A549 (cell line): ENCODE results near the gene SLC29A3. TPM values are rescaled to one million over a fixed set of nuclear protein-coding genes. Genes with fewer than 3 reads are reported as not detected.

Source experiments
- ATAC-seq, 2 experiments: fragments of 200-7000 bp in 1 of 2; fragments of >200 bp in 1 of 2; cut with Nextera tagmentation in 1 of 2; cut with Tn5 transposase in 1 of 2; 3 replicates each; pipeline versions ENCODE4 v1.8.0 to v1.9.1; 2018 to 2020; ENCODE audit warnings: mild to moderate bottlenecking in 1 of 2, moderate library complexity in 1 of 2
- CTCF ChIA-PET: fragments of 300-600 bp; sonication (Branson Sonifier 250); formaldehyde crosslinking; extraction: SDS; loops from one replicate; lab custom pipeline; 2021; ENCODE audit warnings: antibody characterized with exemption, inconsistent platforms; lab: Yijun Ruan, JAX
- POLR2A ChIA-PET: fragments of 350-600 bp; formaldehyde crosslinking; extraction: SDS; loops from one replicate; lab custom pipeline; 2021; ENCODE audit warnings: antibody characterized with exemption, inconsistent platforms; lab: Yijun Ruan, JAX
- DNase-seq, 2 experiments: peaks; one replicate each; pipeline versions ENCODE4 v3.0.0 to v3.0.0-alpha.2; 2011 to 2016; ENCODE audit warnings: low read depth in 1 of 2, low spot score in 1 of 2
- FAIRE-seq: peaks from 2 replicates; lab custom pipeline; 2011; peaks lifted over from hg19 to GRCh38; lab: Jason Lieb, UNC
- H3K27ac ChIP-seq, 2 experiments: fragments of >200 bp; sonication (Bioruptor Twin); formaldehyde crosslinking; 3 replicates each; pipeline ENCODE4 v1.5.1; 2016 to 2017
- H3K4me1 ChIP-seq: fragments of >200 bp; sonication (Bioruptor Twin); formaldehyde crosslinking; 3 replicates; pipeline ENCODE4 v1.6.1; 2016
- H3K4me2 ChIP-seq: fragments of >200 bp; sonication (Bioruptor Twin); formaldehyde crosslinking; 3 replicates; pipeline ENCODE4 v1.6.1; 2016
- H3K4me3 ChIP-seq: fragments of >200 bp; sonication (Bioruptor Twin); formaldehyde crosslinking; 3 replicates; pipeline ENCODE4 v1.5.1; 2016
- H3K9me3 ChIP-seq: fragments of >200 bp; sonication (Bioruptor Twin); formaldehyde crosslinking; 3 replicates; pipeline ENCODE4 v1.6.1; 2016
- BHLHE40 ChIP-seq: IDR thresholded peaks from 2 replicates; pipeline ENCODE4 v1.6.1; 2012; ENCODE audit warnings: low read depth, low read length, inconsistent platforms
- CTCF ChIP-seq: fragments of >200 bp; sonication (Bioruptor Twin); formaldehyde crosslinking; IDR thresholded peaks from 3 replicates; pipeline ENCODE4 v1.5.1; 2016
- EP300 ChIP-seq, 2 experiments: fragments of >200 bp; sonication (Bioruptor Twin); formaldehyde crosslinking; IDR thresholded peaks; 2 replicates in 1 of 2; 3 replicates in 1 of 2; pipeline ENCODE4 v1.6.1; 2016 to 2017
- FOSL2 ChIP-seq, 2 experiments: fragments of 450-650 bp in 1 of 2; fragments of >200 bp in 1 of 2; sonication (Bioruptor Twin) in 1 of 2; formaldehyde crosslinking; IDR thresholded peaks; 2 replicates each; pipeline versions ENCODE4 v1.5.0 to v1.6.1; 2016 to 2020; ENCODE audit warnings: mild to moderate bottlenecking in 1 of 2, moderate library complexity in 1 of 2
- FOXS1 ChIP-seq: fragments of 250-450 bp; sonication (Bioruptor Pico); IDR thresholded peaks from 2 replicates; pipeline ENCODE4 v1.5.0; 2020; ENCODE audit warnings: mild to moderate bottlenecking, moderate library complexity
- GATA3 ChIP-seq: IDR thresholded peaks from 2 replicates; pipeline ENCODE4 v1.6.1; 2012; ENCODE audit warnings: borderline replicate concordance
- HDAC2 ChIP-seq: fragments of 200-600 bp; sonication (generic); IDR thresholded peaks from 2 replicates; pipeline ENCODE4 v1.6.1; 2016
- HMGXB4 ChIP-seq: fragments of 250-450 bp; sonication (Bioruptor Pico); IDR thresholded peaks from 2 replicates; pipeline ENCODE4 v1.5.0; 2021; ENCODE audit warnings: mild to moderate bottlenecking, moderate library complexity, borderline replicate concordance
- HOXB13 ChIP-seq: fragments of 250-450 bp; sonication (Bioruptor Pico); IDR thresholded peaks from 2 replicates; pipeline ENCODE4 v1.5.0; 2020; ENCODE audit warnings: low read depth, mild to moderate bottlenecking, moderate library complexity
- KDM1A ChIP-seq: fragments of 200-600 bp; sonication (generic); IDR thresholded peaks from 2 replicates; pipeline ENCODE4 v1.6.1; 2016; ENCODE audit warnings: low read depth, mild to moderate bottlenecking
- MYC ChIP-seq: IDR thresholded peaks from 2 replicates; pipeline ENCODE4 v1.6.1; 2012; ENCODE audit warnings: mild to moderate bottlenecking, inconsistent platforms, low read length, improper control_type of control experiment, borderline replicate concordance
- NPAS2 ChIP-seq: fragments of 250-450 bp; sonication (Bioruptor Pico); IDR thresholded peaks from 2 replicates; pipeline ENCODE4 v1.8.0; 2022; ENCODE audit warnings: mild to moderate bottlenecking, moderate library complexity, borderline replicate concordance
- PHF8 ChIP-seq: fragments of 200-600 bp; sonication (generic); IDR thresholded peaks from 2 replicates; pipeline ENCODE4 v1.6.1; 2016; ENCODE audit warnings: low read depth, mild to moderate bottlenecking, antibody characterized with exemption, moderate library complexity, borderline replicate concordance
- POLR2A ChIP-seq: IDR thresholded peaks from 2 replicates; pipeline ENCODE4 v1.6.1; 2012; ENCODE audit warnings: mild to moderate bottlenecking, low read length
- POLR2AphosphoS2 ChIP-seq: conservative IDR thresholded peaks from 2 replicates; pipeline ENCODE4 v1.6.1; 2012; ENCODE audit warnings: low read length, improper control_type of control experiment, inconsistent platforms
- RARB ChIP-seq: fragments of 250-450 bp; sonication (Bioruptor Pico); IDR thresholded peaks from 2 replicates; pipeline ENCODE4 v1.8.0; 2021; ENCODE audit warnings: mild to moderate bottlenecking, moderate library complexity
- RCOR1 ChIP-seq: fragments of 150-350 bp; IDR thresholded peaks from 2 replicates; pipeline ENCODE4 v1.6.1; 2014; ENCODE audit warnings: antibody characterized with exemption, low read length, low read depth
- TFCP2L1 ChIP-seq: fragments of 250-450 bp; sonication (Bioruptor Pico); IDR thresholded peaks from 2 replicates; pipeline ENCODE4 v1.5.0; 2021; ENCODE audit warnings: mild to moderate bottlenecking
- ZFP36 ChIP-seq: fragments of 450-650 bp; IDR thresholded peaks from 2 replicates; pipeline ENCODE4 v1.6.1; 2014; ENCODE audit warnings: borderline replicate concordance; ENCODE audit not compliant: partially characterized antibody
- ZNF302 ChIP-seq: fragments of 250-450 bp; sonication (Bioruptor Pico); IDR thresholded peaks from 2 replicates; pipeline ENCODE4 v1.9.0; 2021; ENCODE audit warnings: inconsistent platforms, mild to moderate bottlenecking, moderate library complexity
- WGBS: methylation state at CpG from one replicate; pipeline ENCODE4 v1.1.6; 2017; ENCODE audit errors: missing lambda C conversion rate; 5-methylcytosine and 5-hydroxymethylcytosine counted together
- polyA plus RNA-seq, 4 experiments: library from polyadenylated mRNA; depleted of rRNA in 3 of 4; stranded (reverse); fragments of >200 nt; fragmentation: RNase III in 1 of 4; extraction: RNeasy Plus Mini Kit Qiagen cat#74134 plus additional on column Dnase treatment in 1 of 4; gene quantifications; 2 replicates in 3 of 4; 3 replicates in 1 of 4; pipeline ENCODE4 v1.2.3, GENCODE V29; 2011 to 2017
- TF ChIP-seq, protein P1 (sequence below): IDR thresholded peaks from 2 replicates; pipeline ENCODE4 v1.6.1; 2012; ENCODE audit warnings: low read depth, borderline replicate concordance
- TF ChIP-seq, protein P2 (sequence below): fragments of >200 bp; sonication (Bioruptor Twin); formaldehyde crosslinking; IDR thresholded peaks from 3 replicates; pipeline ENCODE4 v1.6.1; 2016
- TF ChIP-seq, protein P3 (sequence below): fragments of 450-650 bp; IDR thresholded peaks from 2 replicates; pipeline ENCODE4 v1.6.1; 2014; ENCODE audit warnings: antibody characterized with exemption

The SLC29A3 gene
- polyA plus RNA-seq, 2 of the 4 experiments (the other 2 are of a cell fraction): 7.2 to 11.4 TPM

GRCh38 chr10:71393841-71394475 lies 74.9 kb downstream of the SLC29A3 start:
- H3K9me3 ChIP-seq: no peaks in the 10 kb centered on the region
- CTCF ChIA-PET: interaction anchor here (0.8 to 47.4 kb wide), 8 partner anchors 9 to 313 kb away, joined by 3 to 977 read pairs (median 61); partner anchors contain the start of gene SLC29A3
- TF ChIP-seq HDAC2 (no peak), POLR2A (no peak), POLR2AphosphoS2 (no peak), RCOR1 (no peak), HMGXB4 (CRISPR knock-in tag) (no peak), TFCP2L1 (CRISPR knock-in tag) (no peak), CTCF (no peak), GATA3 (no peak), KDM1A (no peak), ZNF302 (CRISPR knock-in tag) (no peak), FOSL2 (IDR thresholded peaks at IDR 0.05) (no peak), FOSL2 (CRISPR knock-in tag; IDR thresholded peaks at IDR 0.05) (no peak), FOXS1 (CRISPR knock-in tag) (no peak)
- TF ChIP-seq, protein P1, sequence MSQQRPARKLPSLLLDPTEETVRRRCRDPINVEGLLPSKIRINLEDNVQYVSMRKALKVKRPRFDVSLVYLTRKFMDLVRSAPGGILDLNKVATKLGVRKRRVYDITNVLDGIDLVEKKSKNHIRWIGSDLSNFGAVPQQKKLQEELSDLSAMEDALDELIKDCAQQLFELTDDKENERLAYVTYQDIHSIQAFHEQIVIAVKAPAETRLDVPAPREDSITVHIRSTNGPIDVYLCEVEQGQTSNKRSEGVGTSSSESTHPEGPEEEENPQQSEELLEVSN: no peak
- TF ChIP-seq, all 56 proteins: peak for 0
- POLR2A ChIA-PET: no interaction called here
- no peak for DNase-seq
- ATAC-seq: no peak
- Histone ChIP-seq H3K4me2 (no peak overlapping the region), H3K4me1 (peaks cover 7% of the 10 kb centered on the region; the same call in 1 of the 3 replicates), H3K4me3 (no peak overlapping the region), H3K27ac (no peak overlapping the region)
- WGBS: 86% methylated on average over 8 of the region's 8 CpGs
- FAIRE-seq: no peak

- DNase-seq: no peak
- CTCF ChIA-PET: interaction anchor here (0.6 to 47.4 kb wide), 37 partner anchors 9 to 502 kb away, joined by 3 to 977 read pairs (median 6); partner anchors contain the start of genes SLC29A3 and VSIR
- no peak overlapping the region for H3K4me3 ChIP-seq
- POLR2A ChIA-PET: interaction anchor here (1.9 kb wide), 1 partner anchor 76 kb away, joined by 22 read pairs; the partner anchor contains the start of gene SLC29A3
- H3K9me3 ChIP-seq: no peaks in the 10 kb centered on the region
- H3K4me2 ChIP-seq: no peak overlapping the region
- no peak for FAIRE-seq
- H3K4me1 ChIP-seq: peaks cover 7% of the 10 kb centered on the region; the same call in 1 of the 3 replicates
- 95% methylated on average over 11 of the region's 11 CpGs for WGBS
- H3K27ac ChIP-seq: no peak overlapping the region
- no peak for TF ChIP-seq RARB (CRISPR knock-in tag)
- no peak for TF ChIP-seq PHF8
- no peak for TF ChIP-seq ZFP36
- no peak for TF ChIP-seq HOXB13 (CRISPR knock-in tag)
- TF ChIP-seq EP300 (IDR thresholded peaks at IDR 0.05): no peak
- no peak for TF ChIP-seq RCOR1
- no peak for TF ChIP-seq BHLHE40
- TF ChIP-seq, protein P2, sequence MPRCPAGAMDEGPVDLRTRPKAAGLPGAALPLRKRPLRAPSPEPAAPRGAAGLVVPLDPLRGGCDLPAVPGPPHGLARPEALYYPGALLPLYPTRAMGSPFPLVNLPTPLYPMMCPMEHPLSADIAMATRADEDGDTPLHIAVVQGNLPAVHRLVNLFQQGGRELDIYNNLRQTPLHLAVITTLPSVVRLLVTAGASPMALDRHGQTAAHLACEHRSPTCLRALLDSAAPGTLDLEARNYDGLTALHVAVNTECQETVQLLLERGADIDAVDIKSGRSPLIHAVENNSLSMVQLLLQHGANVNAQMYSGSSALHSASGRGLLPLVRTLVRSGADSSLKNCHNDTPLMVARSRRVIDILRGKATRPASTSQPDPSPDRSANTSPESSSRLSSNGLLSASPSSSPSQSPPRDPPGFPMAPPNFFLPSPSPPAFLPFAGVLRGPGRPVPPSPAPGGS: no peak
- TF ChIP-seq, protein P3, sequence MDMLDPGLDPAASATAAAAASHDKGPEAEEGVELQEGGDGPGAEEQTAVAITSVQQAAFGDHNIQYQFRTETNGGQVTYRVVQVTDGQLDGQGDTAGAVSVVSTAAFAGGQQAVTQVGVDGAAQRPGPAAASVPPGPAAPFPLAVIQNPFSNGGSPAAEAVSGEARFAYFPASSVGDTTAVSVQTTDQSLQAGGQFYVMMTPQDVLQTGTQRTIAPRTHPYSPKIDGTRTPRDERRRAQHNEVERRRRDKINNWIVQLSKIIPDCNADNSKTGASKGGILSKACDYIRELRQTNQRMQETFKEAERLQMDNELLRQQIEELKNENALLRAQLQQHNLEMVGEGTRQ: no peak
- TF ChIP-seq KDM1A: no peak
- no peak for TF ChIP-seq CTCF
- TF ChIP-seq POLR2A: no peak
- no peak for TF ChIP-seq TFCP2L1 (CRISPR knock-in tag)
- TF ChIP-seq NPAS2 (CRISPR knock-in tag): no peak
- TF ChIP-seq MYC: no peak
- TF ChIP-seq POLR2AphosphoS2: no peak
- no peak for ATAC-seq
Measured at GRCh38 chr10:71394926-71395562, 76.0 kb downstream of the SLC29A3 start.
